Measurements from ENCODE around the gene MST1R. TPM values are rescaled to one million over a fixed set of nuclear protein-coding genes. Genes with fewer than 3 reads are reported as not detected.
"Not testable (repeated sequence)": the region's sequence is repeated elsewhere in the genome, so short reads cannot be mapped to it uniquely, and the experiment has no call there.

Gene MST1R
- total and polyA plus RNA-seq, 9 of the 15 experiments (the other 6 are each of a cell fraction or from before 2014, with no cell fraction given) = 1.3 to 10.0 (median 3.8) TPM

DNA sequence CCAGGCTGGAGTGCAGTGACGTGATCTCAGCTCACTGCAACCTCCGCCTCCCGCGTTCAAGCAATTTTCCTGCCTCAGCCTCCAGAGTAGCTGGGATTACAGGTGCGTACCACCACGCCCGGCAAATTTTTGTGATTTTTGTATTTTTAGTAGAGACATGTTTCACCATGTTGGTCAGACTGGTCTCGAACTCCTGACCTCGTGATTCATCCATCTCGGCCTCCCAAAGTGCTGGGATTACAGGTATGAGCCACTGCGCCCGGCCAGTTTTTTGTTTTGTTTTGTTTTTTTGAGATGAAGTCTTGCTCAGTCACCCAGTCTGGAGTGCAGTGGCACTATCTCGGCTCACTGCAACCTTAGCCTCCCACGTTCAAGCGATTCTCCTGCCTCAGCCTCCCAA is 28.6 kb upstream of the MST1R start:
- DNase-seq (ENCODE audit: extremely low read depth in 1 of 4, low spot score in 3 of 4); H3K9me1 ChIP-seq (ENCODE audit: control insufficient read depth, insufficient read depth, low read length); H3K36me3 ChIP-seq (ENCODE audit: control insufficient read depth, insufficient read depth, low read length); FAIRE-seq; ATAC-seq; H3K27ac ChIP-seq (ENCODE audit: extremely low read depth, low read depth, low read length); H3K27me3 ChIP-seq (ENCODE audit: control insufficient read depth in 2 of 2, insufficient read depth in 2 of 2, low read length in 2 of 2); BruUV-seq (replicated peaks); H4K20me1 ChIP-seq (replicated peaks; ENCODE audit: control insufficient read depth, insufficient read depth, low read length); H3K9ac ChIP-seq (ENCODE audit: insufficient read depth in 1 of 2, low read depth in 2 of 2, low read length in 2 of 2); H3K4me2 ChIP-seq (ENCODE audit: insufficient read depth, low read length); H2AFZ ChIP-seq (ENCODE audit: low read depth, low read length); in situ Hi-C loops (cut with MboI); H3K4me3 ChIP-seq; intact Hi-C loops (cut with micrococcal nuclease); CTCF ChIA-PET (ENCODE audit: low intra/inter-chr PET ratio); H3K9me3 ChIP-seq (replicated peaks; ENCODE audit: control insufficient read depth, insufficient read depth, low read depth, low read length): not testable (repeated sequence)
- POLR2A ChIA-PET = interaction anchor here (0.7 kb wide), 1 partner anchor 11 kb away, joined by 3 read pairs; no protein-coding TSS in a partner anchor
- WGBS (ENCODE audit: insufficient coverage, low coverage, missing lambda C conversion rate) = 81% methylated on average over 11 of the region's 15 CpGs
- peaks cover 14% of the 10 kb centered on the region for H3K79me2 ChIP-seq (ENCODE audit: control insufficient read depth, insufficient read depth, low read length)
- peaks cover 17 to 20% of the 10 kb centered on the region in 2 experiments for H3K4me1 ChIP-seq (replicated peaks in 1 of 2; ENCODE audit: control insufficient read depth in 2 of 2, insufficient read depth in 2 of 2, low read length in 2 of 2)

DNA sequence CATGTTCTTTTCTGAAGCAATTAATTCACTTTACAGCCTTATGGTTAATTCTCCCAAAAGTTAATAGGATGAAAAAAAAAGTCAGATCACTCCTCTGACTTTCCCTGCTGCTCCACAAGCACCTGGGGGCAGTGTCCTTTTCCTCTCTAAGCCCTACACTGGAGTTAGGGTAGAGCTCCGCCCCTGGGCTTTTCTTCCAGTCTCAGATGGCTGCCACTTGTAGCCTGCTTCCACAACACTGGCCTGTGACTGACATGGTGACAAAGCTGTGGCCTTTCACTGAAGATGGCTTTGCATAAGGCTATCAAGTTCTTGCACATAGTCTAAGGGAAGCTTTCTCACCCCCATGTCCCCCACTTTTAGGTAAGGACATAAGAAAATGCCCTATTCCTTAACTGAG is 27.2 kb upstream of the MST1R start:
- peak overlapping the region; percentile 95 for H3K27ac ChIP-seq (ENCODE audit: extremely low read depth, low read depth, low read length)
- TF ChIP-seq ZNF212 (CRISPR knock-in tag; IDR thresholded peaks at IDR 0.05) = no peak
- TF ChIP-seq POLR2H (tag; IDR thresholded peaks at IDR 0.05; ENCODE audit: low read depth) = 0 out of 2 replicates have a peak, but pooled peaks have one; percentile 26
- no peak for TF ChIP-seq SMAD3 (CRISPR knock-in tag; conservative IDR thresholded peaks at IDR 0.05)
- TF ChIP-seq TGIF2 (CRISPR knock-in tag; IDR thresholded peaks at IDR 0.05) = no peak
- TF ChIP-seq, protein P1, sequence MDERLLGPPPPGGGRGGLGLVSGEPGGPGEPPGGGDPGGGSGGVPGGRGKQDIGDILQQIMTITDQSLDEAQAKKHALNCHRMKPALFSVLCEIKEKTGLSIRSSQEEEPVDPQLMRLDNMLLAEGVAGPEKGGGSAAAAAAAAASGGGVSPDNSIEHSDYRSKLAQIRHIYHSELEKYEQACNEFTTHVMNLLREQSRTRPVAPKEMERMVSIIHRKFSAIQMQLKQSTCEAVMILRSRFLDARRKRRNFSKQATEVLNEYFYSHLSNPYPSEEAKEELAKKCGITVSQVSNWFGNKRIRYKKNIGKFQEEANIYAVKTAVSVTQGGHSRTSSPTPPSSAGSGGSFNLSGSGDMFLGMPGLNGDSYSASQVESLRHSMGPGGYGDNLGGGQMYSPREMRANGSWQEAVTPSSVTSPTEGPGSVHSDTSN (CRISPR knock-in tag; IDR thresholded peaks at IDR 0.05; ENCODE audit: low read depth) = no peak
- TF ChIP-seq, protein P1 (tag; conservative IDR thresholded peaks at IDR 0.05; ENCODE audit: low read depth) = no peak
- TF ChIP-seq ZEB2 (IDR thresholded peaks at IDR 0.05) = no peak
- TF ChIP-seq MTA3 (IDR thresholded peaks at IDR 0.05; ENCODE audit: borderline replicate concordance) = 0 out of 2 replicates have a peak, but pooled peaks have one; percentile 44
- TF ChIP-seq, protein P2, sequence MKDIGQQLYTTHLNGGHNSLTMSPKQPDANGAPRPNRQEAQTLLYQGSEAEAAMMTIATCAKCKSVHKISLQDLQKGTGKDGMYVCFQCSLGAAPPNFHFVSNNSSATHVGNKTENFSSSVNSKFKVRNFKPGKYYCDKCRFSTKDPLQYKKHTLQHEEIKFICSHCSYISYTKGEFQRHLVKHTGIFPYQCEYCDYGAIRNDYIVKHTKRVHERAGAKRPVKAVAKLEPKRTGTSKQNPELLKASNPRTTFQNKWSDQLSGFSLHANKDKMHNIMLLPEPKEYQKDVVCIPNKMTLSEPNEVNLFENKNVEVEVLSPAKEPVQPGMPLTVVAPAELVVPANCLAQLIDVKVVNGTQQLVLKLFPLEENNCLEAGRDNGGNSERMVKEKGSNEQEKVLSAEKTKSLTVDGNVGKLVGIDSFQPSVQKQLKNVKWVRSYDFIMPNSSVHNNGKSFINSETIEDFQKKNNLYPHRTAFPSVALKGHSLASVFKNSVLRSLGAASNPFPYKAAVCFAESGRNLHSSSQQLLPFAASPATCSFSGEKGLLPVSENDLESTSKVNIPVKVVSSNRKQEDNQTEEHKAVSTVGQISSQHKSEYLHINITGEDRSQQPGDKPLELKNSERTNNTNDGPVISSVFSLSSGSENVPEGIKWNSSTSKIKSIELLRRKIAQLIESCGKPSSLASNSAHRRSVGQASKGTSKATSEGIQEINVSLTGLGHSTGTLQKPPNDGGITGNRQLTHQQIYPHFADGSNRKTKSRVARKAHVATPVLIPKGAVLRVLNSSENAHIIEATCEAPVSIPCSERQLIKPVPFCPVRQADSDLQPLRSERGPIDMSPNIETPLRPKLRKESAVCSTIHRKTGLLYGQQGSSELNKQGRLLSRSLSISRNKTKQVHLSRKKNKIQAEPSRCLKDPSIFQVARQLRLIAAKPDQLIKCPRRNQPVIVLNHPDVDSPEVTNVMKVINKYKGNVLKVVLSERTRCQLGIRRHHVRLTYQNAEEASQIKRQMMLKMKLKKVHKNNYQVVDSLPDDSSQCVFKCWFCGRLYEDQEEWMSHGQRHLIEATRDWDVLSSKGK (CRISPR knock-in tag; IDR thresholded peaks at IDR 0.05) = no peak
- TF ChIP-seq TEAD1 (CRISPR knock-in tag; IDR thresholded peaks at IDR 0.05) = no peak

More for the DNA sequence above, 27.2 kb upstream of the MST1R start:
- Histone ChIP-seq H3K9ac (ENCODE audit: insufficient read depth in 1 of 2, low read depth in 2 of 2, low read length in 2 of 2) (peak overlapping the region in 1 of 2 experiments; percentile 89; a peak in 2 of 4 replicates), H4K20me1 (replicated peaks; ENCODE audit: control insufficient read depth, insufficient read depth, low read length) (no peaks in the 10 kb centered on the region), H2AFZ (ENCODE audit: low read depth, low read length) (peak overlapping the region; percentile 99), H3K4me3 (no peak overlapping the region), H3K27me3 (ENCODE audit: control insufficient read depth in 2 of 2, insufficient read depth in 2 of 2, low read length in 2 of 2) (no peaks in the 10 kb centered on the region), H3K9me3 (replicated peaks; ENCODE audit: control insufficient read depth, insufficient read depth, low read depth, low read length) (no peaks in the 10 kb centered on the region), H3K9me1 (ENCODE audit: control insufficient read depth, insufficient read depth, low read length) (peaks cover 2% of the 10 kb centered on the region), H3K79me2 (ENCODE audit: control insufficient read depth, insufficient read depth, low read length) (peaks cover 19% of the 10 kb centered on the region), H3K4me1 (replicated peaks in 1 of 2; ENCODE audit: control insufficient read depth in 2 of 2, insufficient read depth in 2 of 2, low read length in 2 of 2) (peaks cover 17 to 25% of the 10 kb centered on the region in 2 experiments), H3K36me3 (ENCODE audit: control insufficient read depth, insufficient read depth, low read length) (peaks cover 5% of the 10 kb centered on the region; the same call in 1 of the 3 replicates), H3K4me2 (ENCODE audit: insufficient read depth, low read length) (peak overlapping the region; percentile 97; the same call in 1 of the 2 replicates)
- WGBS (ENCODE audit: insufficient coverage, low coverage, missing lambda C conversion rate) = 0% methylated on average over 1 of the region's 1 CpG
- DNase-seq (ENCODE audit: extremely low read depth in 1 of 4, low spot score in 3 of 4) (peak; percentile 59 to 81 (median 64)), FAIRE-seq (peak; percentile 89), ATAC-seq (peak; percentile 76)
- CTCF ChIA-PET (ENCODE audit: low intra/inter-chr PET ratio) = no interaction called here
- BruUV-seq (replicated peaks) = no TSS peak
- POLR2A ChIA-PET = interaction anchor here (0.6 to 4.1 kb wide), 4 partner anchors 9 to 188 kb away, joined by 3 to 38 read pairs (median 3); partner anchors contain the start of gene RBM6
- intact Hi-C loops (cut with micrococcal nuclease) (no loop called here), in situ Hi-C loops (cut with MboI) (no loop called here)
